ENCODE measurements around the gene HES5.

HES5 gene

GRCh38 chr1:2507744-2508155 lies 22.3 kb downstream of the HES5 start:
- H3K27ac ChIP-seq: no peak overlapping the region; the same call in 1 of the 2 replicates
- DNase-seq: no peak
- no peaks in the 10 kb centered on the region for H3K9me3 ChIP-seq (ENCODE audit: severe bottlenecking)
- H3K27me3 ChIP-seq (ENCODE audit: insufficient read depth, low read depth, severe bottlenecking): no peaks in the 10 kb centered on the region
- no peak for TF ChIP-seq CTCF (IDR thresholded peaks at IDR 0.05; ENCODE audit: low read depth, low read length)
- peaks cover 82% of the 10 kb centered on the region for H3K36me3 ChIP-seq
- H3K4me3 ChIP-seq (ENCODE audit: low read depth, low read length): no peak overlapping the region

- no peaks in the 10 kb centered on the region for H3K9me3 ChIP-seq (ENCODE audit: severe bottlenecking)
- H3K4me3 ChIP-seq (ENCODE audit: low read depth, low read length): no peak overlapping the region
- no peak for TF ChIP-seq CTCF (IDR thresholded peaks at IDR 0.05; ENCODE audit: low read depth, low read length)
- H3K27me3 ChIP-seq (ENCODE audit: insufficient read depth, low read depth, severe bottlenecking): no peaks in the 10 kb centered on the region
- H3K27ac ChIP-seq: peak overlapping the region; percentile 61
- no peak for DNase-seq
- peaks cover 82% of the 10 kb centered on the region for H3K36me3 ChIP-seq
Observed at GRCh38 chr1:2506901-2507565, 23.0 kb downstream of the HES5 start.

GRCh38 chr1:2506007-2506860 lies 23.8 kb downstream of the HES5 start:
- no peak for TF ChIP-seq CTCF (IDR thresholded peaks at IDR 0.05; ENCODE audit: low read depth, low read length)

GRCh38 chr1:2505461-2505994 lies 24.5 kb downstream of the HES5 start:
- TF ChIP-seq CTCF (IDR thresholded peaks at IDR 0.05; ENCODE audit: low read depth, low read length): no peak
- H3K27ac ChIP-seq: peak overlapping the region; percentile 61
- no peak overlapping the region for H3K4me3 ChIP-seq (ENCODE audit: low read depth, low read length)
- no peak for DNase-seq
- peaks cover 78% of the 10 kb centered on the region for H3K36me3 ChIP-seq
- no peaks in the 10 kb centered on the region for H3K27me3 ChIP-seq (ENCODE audit: insufficient read depth, low read depth, severe bottlenecking)
- H3K9me3 ChIP-seq (ENCODE audit: severe bottlenecking): no peaks in the 10 kb centered on the region

More at GRCh38 chr1:2506007-2506860, 23.8 kb downstream of the HES5 start:
- H3K9me3 ChIP-seq (ENCODE audit: severe bottlenecking): no peaks in the 10 kb centered on the region
- H3K27ac ChIP-seq: peak overlapping the region; percentile 61
- DNase-seq: no peak
- no peak overlapping the region for H3K4me3 ChIP-seq (ENCODE audit: low read depth, low read length)
- H3K36me3 ChIP-seq: peaks cover 81% of the 10 kb centered on the region
- no peaks in the 10 kb centered on the region for H3K27me3 ChIP-seq (ENCODE audit: insufficient read depth, low read depth, severe bottlenecking)

- TF ChIP-seq CTCF (IDR thresholded peaks at IDR 0.05; ENCODE audit: low read depth, low read length): no peak
- Histone ChIP-seq H3K9me3 (ENCODE audit: severe bottlenecking) (no peaks in the 10 kb centered on the region), H3K4me3 (ENCODE audit: low read depth, low read length) (no peak overlapping the region), H3K27me3 (ENCODE audit: insufficient read depth, low read depth, severe bottlenecking) (no peaks in the 10 kb centered on the region), H3K27ac (peak overlapping the region; percentile 61), H3K36me3 (peaks cover 77% of the 10 kb centered on the region)
- DNase-seq: no peak
Observed at GRCh38 chr1:2504949-2505272, 25.2 kb downstream of the HES5 start.

All from WERI-Rb-1 (cell line).